OCI-LY3 (cell line): Measurements from ENCODE around the gene AUTS2.

Source experiments
- H2AFZ ChIP-seq: fragments of 200-600, 300-600 bp; shearing (Covaris generic); 2 replicates; pipeline ENCODE4 v1.6.0; 2014; ENCODE audit warnings: antibody characterized with exemption, low read depth, low read length
- H3K27ac ChIP-seq: fragments of 200-600, 300-600 bp; sonication (generic); 2 replicates; pipeline ENCODE4 v1.5.1; 2014; ENCODE audit warnings: mild to moderate bottlenecking, low read length, moderate library complexity, mixed read lengths
- H3K27me3 ChIP-seq: fragments of 200-600, 300-600 bp; sonication (generic); 2 replicates; pipeline ENCODE4 v1.6.1; 2014; ENCODE audit warnings: low read depth, low read length, mixed read lengths
- H3K36me3 ChIP-seq: fragments of 200-600, 300-600 bp; sonication (generic); replicated peaks from 2 replicates; pipeline ENCODE3; 2014; ENCODE audit warnings: low read depth, low read length, mixed read lengths
- H3K4me1 ChIP-seq: fragments of 300-600, 200-600 bp; sonication (generic); 2 replicates; pipeline ENCODE4 v1.6.1; 2014; ENCODE audit warnings: low read length, mixed read lengths
- H3K4me2 ChIP-seq: fragments of 200-600, 300-600 bp; sonication (generic); 2 replicates; pipeline ENCODE4 v1.6.1; 2014; ENCODE audit warnings: low read length, mixed read lengths
- H3K4me3 ChIP-seq: fragments of 300-600, 200-600 bp; sonication (generic); 2 replicates; pipeline ENCODE4 v1.5.1; 2014; ENCODE audit warnings: antibody characterized with exemption, mild to moderate bottlenecking, low read length, moderate library complexity
- H3K79me2 ChIP-seq: fragments of 300-600, 200-600 bp; shearing (Covaris generic); 2 replicates; pipeline ENCODE4 v1.6.1; 2014; ENCODE audit warnings: mild to moderate bottlenecking, low read length, mixed read lengths
- H3K9ac ChIP-seq: fragments of 300-600, 200-600 bp; shearing (Covaris generic); 2 replicates; pipeline ENCODE4 v1.6.0; 2014; ENCODE audit warnings: mild to moderate bottlenecking, low read length, moderate library complexity
- H3K9me3 ChIP-seq: fragments of 200-600, 300-600 bp; shearing (Covaris generic); 2 replicates; pipeline ENCODE4 v1.6.1; 2014; ENCODE audit warnings: low read length, mixed read lengths; ENCODE audit not compliant: insufficient read depth
- H4K20me1 ChIP-seq: fragments of 200-600, 300-600 bp; sonication (generic); 2 replicates; pipeline ENCODE4 v1.6.1; 2016; ENCODE audit warnings: low read length, mixed read lengths; ENCODE audit not compliant: insufficient read depth
- CTCF ChIP-seq: fragments of 200-600, 300-600 bp; sonication (generic); IDR thresholded peaks from 2 replicates; pipeline ENCODE4 v1.5.1; 2014; ENCODE audit warnings: antibody characterized with exemption, low read length, low read depth
- EZH2phosphoT487 ChIP-seq: fragments of 200-600 bp; shearing (Covaris generic); IDR thresholded peaks from 2 replicates; pipeline ENCODE4 v1.6.1; 2018; ENCODE audit warnings: antibody characterized with exemption, mixed run types, low read depth

AUTS2 gene

GRCh38 chr7:69686366-69686765 is 88.1 kb downstream of the AUTS2 start:
- Histone ChIP-seq H3K27ac (no peak overlapping the region), H3K27me3 (no peaks in the 10 kb centered on the region), H3K9ac (no peak overlapping the region), H3K79me2 (no peaks in the 10 kb centered on the region), H3K4me1 (no peaks in the 10 kb centered on the region), H3K4me2 (no peak overlapping the region), H3K36me3 (no peaks in the 10 kb centered on the region), H3K9me3 (peaks cover 10% of the 10 kb centered on the region; the same call in 1 of the 2 replicates), H3K4me3 (no peak overlapping the region), H2AFZ (no peak overlapping the region), H4K20me1 (no peaks in the 10 kb centered on the region)
- no peak for TF ChIP-seq EZH2phosphoT487
- no peak for TF ChIP-seq CTCF

- H3K36me3 ChIP-seq = no peaks in the 10 kb centered on the region
- H3K27me3 ChIP-seq = no peaks in the 10 kb centered on the region; the same call in 1 of the 2 replicates
- no peak overlapping the region for H3K27ac ChIP-seq
- H3K4me3 ChIP-seq = no peak overlapping the region
- H3K4me2 ChIP-seq = no peak overlapping the region
- no peaks in the 10 kb centered on the region for H3K4me1 ChIP-seq
- no peaks in the 10 kb centered on the region for H4K20me1 ChIP-seq
- H2AFZ ChIP-seq = no peak overlapping the region
- H3K9me3 ChIP-seq = peaks cover under 1% of the 10 kb centered on the region; the same call in 1 of the 2 replicates
- no peak overlapping the region for H3K9ac ChIP-seq
- H3K79me2 ChIP-seq = no peaks in the 10 kb centered on the region
- TF ChIP-seq CTCF = no peak
- TF ChIP-seq EZH2phosphoT487 = no peak
Observed at GRCh38 chr7:69687739-69688433, 89.6 kb downstream of the AUTS2 start.

GRCh38 chr7:69690329-69690728 is 92.1 kb downstream of the AUTS2 start:
- Histone ChIP-seq H3K79me2 (no peaks in the 10 kb centered on the region), H3K36me3 (no peaks in the 10 kb centered on the region), H3K4me1 (no peaks in the 10 kb centered on the region)

GRCh38 chr7:69691327-69691726 is 93.1 kb downstream of the AUTS2 start:
- no peak overlapping the region for H2AFZ ChIP-seq
- H3K4me2 ChIP-seq = no peak overlapping the region
- no peaks in the 10 kb centered on the region for H4K20me1 ChIP-seq
- H3K36me3 ChIP-seq = no peaks in the 10 kb centered on the region
- TF ChIP-seq CTCF (no peak), EZH2phosphoT487 (no peak)
- no peaks in the 10 kb centered on the region for H3K9me3 ChIP-seq
- H3K4me1 ChIP-seq = no peaks in the 10 kb centered on the region
- H3K9ac ChIP-seq = no peak overlapping the region
- no peaks in the 10 kb centered on the region; the same call in 1 of the 2 replicates for H3K27me3 ChIP-seq
- H3K27ac ChIP-seq = no peak overlapping the region
- H3K4me3 ChIP-seq = no peak overlapping the region
- H3K79me2 ChIP-seq = no peaks in the 10 kb centered on the region

More at GRCh38 chr7:69690329-69690728, 92.1 kb downstream of the AUTS2 start:
- Histone ChIP-seq H3K9ac (no peak overlapping the region), H4K20me1 (no peaks in the 10 kb centered on the region), H2AFZ (no peak overlapping the region), H3K4me2 (no peak overlapping the region), H3K27ac (no peak overlapping the region), H3K27me3 (no peaks in the 10 kb centered on the region; the same call in 1 of the 2 replicates), H3K9me3 (no peaks in the 10 kb centered on the region), H3K4me3 (no peak overlapping the region)
- TF ChIP-seq EZH2phosphoT487 = no peak
- no peak for TF ChIP-seq CTCF
